IMR-90 (cell line): ENCODE measurements around the gene TARBP2. TPM values are rescaled to one million over a fixed set of nuclear protein-coding genes. Genes with fewer than 3 reads are reported as not detected.

ENCODE experiments used
- ATAC-seq: fragments of 200-7000 bp; cut with Tn5 transposase; 2 replicates; pipeline ENCODE4 v1.9.1; 2020; ENCODE audit warnings: low read depth, mild to moderate bottlenecking, moderate library complexity
- BruUV-seq: library from RNA; stranded (reverse); fragments of 400-500 nt; replicated peaks from 2 replicates; lab custom pipeline; 2021; lab: Mats Ljungman, UMichigan
- CTCF ChIA-PET: fragments of 300-600 bp; formaldehyde crosslinking; extraction: SDS; loops from one replicate; lab custom pipeline; 2021; ENCODE audit warnings: antibody characterized with exemption; lab: Yijun Ruan, JAX
- POLR2A ChIA-PET: fragments of 300-600 bp; sonication (Branson Sonifier 250); formaldehyde crosslinking; loops from one replicate; lab custom pipeline; 2022; ENCODE audit warnings: antibody characterized with exemption; ENCODE audit not compliant: unreplicated experiment; lab: Charles Lee
- DNase-seq: peaks from one replicate; pipeline ENCODE4 v3.0.0; 2013
- H2AFZ ChIP-seq: replicated peaks from 2 replicates; pipeline ENCODE3; 2013; ENCODE audit warnings: low read length, mild to moderate bottlenecking; ENCODE audit not compliant: poor library complexity
- H2AK5ac ChIP-seq: 2 replicates; pipeline ENCODE4 v1.6.1; 2013; ENCODE audit warnings: low read depth, low read length, inconsistent platforms
- H2AK9ac ChIP-seq: replicated peaks from 2 replicates; pipeline ENCODE3; 2013; ENCODE audit warnings: mild to moderate bottlenecking, low read depth, low read length, moderate library complexity; ENCODE audit not compliant: poor library complexity
- H2BK120ac ChIP-seq: 2 replicates; pipeline ENCODE4 v1.6.1; 2013; ENCODE audit warnings: low read depth, low read length, inconsistent platforms
- H2BK15ac ChIP-seq: 3 replicates; pipeline ENCODE4 v1.6.1; 2013; ENCODE audit warnings: low read depth, low read length, inconsistent platforms
- H2BK20ac ChIP-seq: 2 replicates; pipeline ENCODE4 v1.6.1; 2013; ENCODE audit warnings: low read depth, mild to moderate bottlenecking, inconsistent platforms, low read length, moderate library complexity
- H2BK5ac ChIP-seq: 2 replicates; pipeline ENCODE4 v1.6.1; 2013; ENCODE audit warnings: mild to moderate bottlenecking, low read depth, low read length, inconsistent platforms; ENCODE audit not compliant: poor library complexity, severe bottlenecking
- H3K14ac ChIP-seq: replicated peaks from 2 replicates; pipeline ENCODE4 v1.6.1; 2013; ENCODE audit warnings: low read depth, low read length, inconsistent platforms
- H3K18ac ChIP-seq: 2 replicates; pipeline ENCODE4 v1.6.1; 2013; ENCODE audit warnings: low read depth, low read length, control low read depth
- H3K23ac ChIP-seq: 2 replicates; pipeline ENCODE4 v1.6.1; 2013; ENCODE audit warnings: low read depth, low read length, inconsistent platforms
- H3K27ac ChIP-seq: 2 replicates; pipeline ENCODE4 v1.5.1; 2013; ENCODE audit warnings: mild to moderate bottlenecking, control low read depth, low read length; ENCODE audit not compliant: insufficient read depth
- H3K27me3 ChIP-seq: 2 replicates; pipeline ENCODE4 v1.6.1; 2013; ENCODE audit warnings: low read length; ENCODE audit not compliant: control insufficient read depth, insufficient read depth
- H3K36me3 ChIP-seq: 2 replicates; pipeline ENCODE4 v1.6.1; 2013; ENCODE audit warnings: low read length, mixed read lengths; ENCODE audit not compliant: control insufficient read depth, insufficient read depth
- H3K4ac ChIP-seq: 2 replicates; pipeline ENCODE4 v1.6.1; 2013; ENCODE audit warnings: low read depth, low read length, inconsistent platforms
- H3K4me1 ChIP-seq: 2 replicates; pipeline ENCODE4 v1.6.1; 2013; ENCODE audit warnings: low read length, mixed read lengths; ENCODE audit not compliant: control insufficient read depth, insufficient read depth
- H3K4me2 ChIP-seq: 2 replicates; pipeline ENCODE4 v1.6.1; 2013; ENCODE audit warnings: low read depth, mild to moderate bottlenecking, control low read depth, low read length, moderate library complexity
- H3K4me3 ChIP-seq: 2 replicates; pipeline ENCODE4 v1.5.1; 2013; ENCODE audit warnings: low read depth, mild to moderate bottlenecking, control low read depth, low read length, moderate library complexity; ENCODE audit not compliant: insufficient read depth
- H3K56ac ChIP-seq: 2 replicates; pipeline ENCODE4 v1.6.1; 2013; ENCODE audit warnings: low read length, inconsistent platforms; ENCODE audit not compliant: insufficient read depth; ENCODE audit errors: extremely low read depth
- H3K79me1 ChIP-seq, 2 experiments: 2 replicates each; pipeline ENCODE4 v1.6.1; 2013; ENCODE audit warnings: low read length in 2 of 2, inconsistent platforms in 1 of 2, low read depth in 1 of 2
- H3K9ac ChIP-seq: 2 replicates; pipeline ENCODE4 v1.6.1; 2013; ENCODE audit warnings: low read depth, low read length, control low read depth
- H3K9me1 ChIP-seq: 2 replicates; pipeline ENCODE4 v1.6.1; 2013; ENCODE audit warnings: low read length, inconsistent platforms; ENCODE audit not compliant: insufficient read depth
- H3K9me3 ChIP-seq: 2 replicates; pipeline ENCODE4 v1.6.1; 2013; ENCODE audit warnings: low read length; ENCODE audit not compliant: control insufficient read depth, insufficient read depth
- H4K20me1 ChIP-seq: 2 replicates; pipeline ENCODE4 v1.6.1; 2013; ENCODE audit warnings: low read length, inconsistent platforms; ENCODE audit not compliant: insufficient read depth
- H4K5ac ChIP-seq: 2 replicates; pipeline ENCODE4 v1.6.1; 2013; ENCODE audit warnings: mild to moderate bottlenecking, low read depth, low read length, control low read depth
- H4K8ac ChIP-seq, 2 experiments: 2 replicates each; pipeline ENCODE4 v1.6.1; 2013; ENCODE audit warnings: low read depth in 2 of 2, low read length in 2 of 2, control low read depth in 1 of 2, inconsistent platforms in 1 of 2
- H4K91ac ChIP-seq: 2 replicates; pipeline ENCODE4 v1.6.1; 2013; ENCODE audit warnings: low read depth, low read length, inconsistent platforms; ENCODE audit not compliant: insufficient read depth
- FOS ChIP-seq: fragments of 150-350 bp; IDR thresholded peaks from 2 replicates; pipeline ENCODE4 v1.6.1; 2016; ENCODE audit warnings: low read depth, low read length
- WGBS, 2 experiments: methylation state at CpG; one replicate each; pipeline versions ENCODE4 v1.1.5 to v1.1.7; 2013; ENCODE audit warnings: missing lambda C conversion rate in 2 of 2; ENCODE audit not compliant: insufficient read length in 1 of 2; ENCODE audit errors: extremely low coverage in 2 of 2; 5-methylcytosine and 5-hydroxymethylcytosine counted together
- dilution Hi-C: fragments of 300-500 bp; cut with HindIII; formaldehyde crosslinking; loops from one replicate; pipeline ENCODE4 v1.14.3; 2018; ENCODE audit warnings: low sequenced_read_pairs; ENCODE audit not compliant: unreplicated experiment
- in situ Hi-C: fragments of 300-500 bp; cut with MboI; formaldehyde crosslinking; loops from 3 replicates; pipeline ENCODE4 v1.14.3; 2019; ENCODE audit warnings: low sequenced_read_pairs, inconsistent platforms, mixed read lengths
- intact Hi-C: fragments of 100-400 bp; cut with micrococcal nuclease; formaldehyde crosslinking; loops from 2 replicates; pipeline ENCODE4 v1.10.0; 2022
- polyA plus RNA-seq, 3 experiments: library from polyadenylated mRNA; depleted of rRNA; stranded (reverse); fragments of >200 nt; gene quantifications; 2 replicates each; pipeline ENCODE4 v1.2.3, GENCODE V29; 2012; ENCODE audit warnings: low replicate concordance in 1 of 3
- total RNA-seq: library from RNA; depleted of rRNA; stranded (reverse); fragments of >200 nt; gene quantifications from 2 replicates; pipeline ENCODE4 v1.2.3, GENCODE V29; 2012
- TF ChIP-seq, protein P1 (sequence below): fragments of 150-350 bp; IDR thresholded peaks from 2 replicates; pipeline ENCODE4 v1.6.1; 2017; ENCODE audit warnings: mild to moderate bottlenecking, antibody characterized with exemption, low read length, low read depth

Gene TARBP2
- total and polyA plus RNA-seq, 2 of the 4 experiments (the other 2 are of a cell fraction) = 27.4 to 46.1 TPM

DNA sequence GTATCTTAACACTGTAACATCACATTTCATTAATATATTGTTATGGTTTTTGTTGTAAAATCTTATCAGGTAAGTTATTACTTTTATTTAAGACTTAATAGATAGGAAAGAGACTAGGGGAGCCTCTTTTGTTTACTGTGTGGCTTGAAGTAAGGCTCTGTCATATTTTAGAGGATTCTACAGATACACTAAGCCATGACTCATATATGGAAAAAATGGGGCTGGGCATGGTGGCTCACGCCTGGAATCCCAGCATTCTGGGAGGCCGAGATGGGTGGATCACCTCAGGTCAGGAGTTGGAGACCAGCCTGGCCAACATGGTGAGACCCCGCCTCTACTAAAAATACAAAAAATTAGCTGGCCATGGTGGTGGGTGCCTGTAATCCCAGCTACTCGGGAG, 29.8 kb downstream of the TARBP2 start:
- Histone ChIP-seq H3K36me3 (peaks cover 43% of the 10 kb centered on the region), H2BK120ac (no peak overlapping the region), H3K27ac (no peak overlapping the region), H3K18ac (no peak overlapping the region), H2AFZ (no peak overlapping the region), H4K5ac (no peak overlapping the region), H4K91ac (no peak overlapping the region), H3K9me1 (peaks cover 4% of the 10 kb centered on the region), H3K79me1 (peaks cover 0 to 4% of the 10 kb centered on the region in 2 experiments; a peak in 1 of 4 replicates), H3K56ac (no peak overlapping the region), H3K9ac (no peak overlapping the region), H2BK5ac (peak overlapping the region; percentile 54), H3K4me2 (no peak overlapping the region), H2BK15ac (no peak overlapping the region), H4K20me1 (no peaks in the 10 kb centered on the region), H3K4me3 (no peak overlapping the region), H2BK20ac (no peak overlapping the region), H3K23ac (no peak overlapping the region), H3K27me3 (no peaks in the 10 kb centered on the region), H4K8ac (0 out of 4 replicates have a peak overlapping the region, but pooled peaks of 1 of the 2 experiments have one; percentile 17), H3K9me3 (no peaks in the 10 kb centered on the region), H3K4ac (no peak overlapping the region; the same call in 1 of the 2 replicates), H3K4me1 (peaks cover 1% of the 10 kb centered on the region; the same call in 1 of the 2 replicates), H2AK9ac (no peak overlapping the region), H3K14ac (no peak overlapping the region), H2AK5ac (no peak overlapping the region; the same call in 1 of the 2 replicates)
- ATAC-seq (peak; percentile 96), DNase-seq (peak; percentile 76)
- dilution Hi-C loops (no loop called here), in situ Hi-C loops (no loop called here), intact Hi-C loops (no loop called here)
- TF ChIP-seq, protein P1, sequence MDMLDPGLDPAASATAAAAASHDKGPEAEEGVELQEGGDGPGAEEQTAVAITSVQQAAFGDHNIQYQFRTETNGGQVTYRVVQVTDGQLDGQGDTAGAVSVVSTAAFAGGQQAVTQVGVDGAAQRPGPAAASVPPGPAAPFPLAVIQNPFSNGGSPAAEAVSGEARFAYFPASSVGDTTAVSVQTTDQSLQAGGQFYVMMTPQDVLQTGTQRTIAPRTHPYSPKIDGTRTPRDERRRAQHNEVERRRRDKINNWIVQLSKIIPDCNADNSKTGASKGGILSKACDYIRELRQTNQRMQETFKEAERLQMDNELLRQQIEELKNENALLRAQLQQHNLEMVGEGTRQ = no peak
- TF ChIP-seq FOS = peak; percentile 56; the same call in 1 of the 2 replicates
- WGBS, 2 experiments = 20% methylated on average over 1 of the region's 4 CpGs; no CpG with 5 or more reads in 1 of the 2 experiments
- POLR2A ChIA-PET = no interaction called here
- no TSS peak for BruUV-seq
- CTCF ChIA-PET = interaction anchor here (0.6 kb wide), 1 partner anchor 499 kb away, joined by 7 read pairs; no protein-coding TSS in a partner anchor
